ENCODE data around the gene OR10W1.

Gene OR10W1

GRCh38 chr11:58268142-58268541 is at the start of gene OR10W1:
Gene OR10W1, minus strand, starts transcription at chr11:58268260. Its CDS starts 402 bp downstream, at chr11:58267858.
- no peak for TF ChIP-seq CTCF (IDR thresholded peaks at IDR 0.05)

GRCh38 chr11:58316142-58316541 is 48.1 kb upstream of the OR10W1 start:
- no peak for TF ChIP-seq CTCF (IDR thresholded peaks at IDR 0.05)

GRCh38 chr11:58301576-58301975 is 33.5 kb upstream of the OR10W1 start:
- no peak for TF ChIP-seq CTCF (IDR thresholded peaks at IDR 0.05)

GRCh38 chr11:58292017-58292416 is 24.0 kb upstream of the OR10W1 start:
- TF ChIP-seq CTCF (IDR thresholded peaks at IDR 0.05) = no peak

- TF ChIP-seq CTCF (IDR thresholded peaks at IDR 0.05) = no peak
Observed at GRCh38 chr11:58289266-58289665, 21.2 kb upstream of the OR10W1 start.

GRCh38 chr11:58286249-58286648 is 18.2 kb upstream of the OR10W1 start:
- TF ChIP-seq CTCF (IDR thresholded peaks at IDR 0.05) = peak; percentile 89

- no peak for TF ChIP-seq CTCF (IDR thresholded peaks at IDR 0.05)
Observed at GRCh38 chr11:58285483-58286040, 17.5 kb upstream of the OR10W1 start.

- TF ChIP-seq CTCF (IDR thresholded peaks at IDR 0.05) = no peak
Observed at GRCh38 chr11:58276151-58276550, 8.1 kb upstream of the OR10W1 start.
